Fibroblast of villous mesenchyme (primary cell): ENCODE results near the gene PTPRN2. TPM values are rescaled to one million over a fixed set of nuclear protein-coding genes. Genes with fewer than 3 reads are reported as not detected.
"Not testable (repeated sequence)": the region's sequence is repeated elsewhere in the genome, so short reads cannot be mapped to it uniquely, and the experiment has no call there.

ENCODE experiments used
- DNase-seq: peaks from one replicate; pipeline ENCODE4 v3.0.0-alpha.2; 2010; ENCODE audit warnings: low read depth
- H3K4me3 ChIP-seq: 2 replicates; pipeline ENCODE4 v1.5.1; 2011; ENCODE audit warnings: low read depth, mild to moderate bottlenecking, low read length
- total RNA-seq: library from RNA; depleted of rRNA; stranded (reverse); fragments of >200 nt; gene quantifications from 2 replicates; pipeline ENCODE4 v1.2.3, GENCODE V29; 2012
- TF ChIP-seq, protein P1 (sequence below): IDR thresholded peaks from 2 replicates; pipeline ENCODE4 v1.5.1; 2012; ENCODE audit warnings: low read depth, mild to moderate bottlenecking, low read length; ENCODE audit not compliant: insufficient read depth

Gene PTPRN2
- total RNA-seq, 1 donor = not detected

DNA sequence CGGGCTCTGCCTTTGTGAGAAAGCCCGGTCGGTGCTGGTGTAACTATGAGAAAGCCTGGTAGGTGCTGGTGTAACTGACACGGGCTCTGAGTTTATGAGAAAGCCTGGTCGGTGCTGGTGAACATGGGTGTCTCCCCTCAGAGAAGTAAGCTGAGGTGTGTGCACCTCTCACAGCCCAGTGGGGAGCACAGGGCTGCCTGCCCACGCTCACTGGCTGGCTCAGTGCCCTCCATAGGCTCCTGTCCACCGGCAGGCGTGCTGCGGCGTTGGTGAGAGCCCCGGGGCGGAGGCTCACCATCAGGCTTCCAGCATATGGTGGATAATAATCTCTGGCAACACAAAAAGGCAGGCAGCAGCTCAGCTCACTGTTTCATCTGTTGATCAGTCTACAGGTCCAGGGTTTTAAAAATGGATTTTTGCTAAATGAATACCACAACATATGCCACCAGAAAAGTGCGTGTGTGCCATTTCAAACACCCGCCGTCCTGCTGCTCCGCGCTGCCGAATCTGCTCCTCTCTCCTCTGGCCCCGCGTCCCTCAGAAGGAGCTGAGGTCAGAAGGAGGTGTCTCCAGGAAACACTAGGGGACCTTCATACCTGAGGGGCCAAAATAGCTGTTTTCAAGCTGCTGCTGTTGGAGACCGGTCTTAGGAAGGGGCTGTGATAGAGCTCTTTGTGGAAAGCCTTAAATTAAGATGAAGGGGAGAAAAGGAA, 885.2 kb downstream of the PTPRN2 start:
- no peak overlapping the region for H3K4me3 ChIP-seq
- DNase-seq = no peak
- TF ChIP-seq, protein P1, sequence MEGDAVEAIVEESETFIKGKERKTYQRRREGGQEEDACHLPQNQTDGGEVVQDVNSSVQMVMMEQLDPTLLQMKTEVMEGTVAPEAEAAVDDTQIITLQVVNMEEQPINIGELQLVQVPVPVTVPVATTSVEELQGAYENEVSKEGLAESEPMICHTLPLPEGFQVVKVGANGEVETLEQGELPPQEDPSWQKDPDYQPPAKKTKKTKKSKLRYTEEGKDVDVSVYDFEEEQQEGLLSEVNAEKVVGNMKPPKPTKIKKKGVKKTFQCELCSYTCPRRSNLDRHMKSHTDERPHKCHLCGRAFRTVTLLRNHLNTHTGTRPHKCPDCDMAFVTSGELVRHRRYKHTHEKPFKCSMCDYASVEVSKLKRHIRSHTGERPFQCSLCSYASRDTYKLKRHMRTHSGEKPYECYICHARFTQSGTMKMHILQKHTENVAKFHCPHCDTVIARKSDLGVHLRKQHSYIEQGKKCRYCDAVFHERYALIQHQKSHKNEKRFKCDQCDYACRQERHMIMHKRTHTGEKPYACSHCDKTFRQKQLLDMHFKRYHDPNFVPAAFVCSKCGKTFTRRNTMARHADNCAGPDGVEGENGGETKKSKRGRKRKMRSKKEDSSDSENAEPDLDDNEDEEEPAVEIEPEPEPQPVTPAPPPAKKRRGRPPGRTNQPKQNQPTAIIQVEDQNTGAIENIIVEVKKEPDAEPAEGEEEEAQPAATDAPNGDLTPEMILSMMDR = no peak

DNA sequence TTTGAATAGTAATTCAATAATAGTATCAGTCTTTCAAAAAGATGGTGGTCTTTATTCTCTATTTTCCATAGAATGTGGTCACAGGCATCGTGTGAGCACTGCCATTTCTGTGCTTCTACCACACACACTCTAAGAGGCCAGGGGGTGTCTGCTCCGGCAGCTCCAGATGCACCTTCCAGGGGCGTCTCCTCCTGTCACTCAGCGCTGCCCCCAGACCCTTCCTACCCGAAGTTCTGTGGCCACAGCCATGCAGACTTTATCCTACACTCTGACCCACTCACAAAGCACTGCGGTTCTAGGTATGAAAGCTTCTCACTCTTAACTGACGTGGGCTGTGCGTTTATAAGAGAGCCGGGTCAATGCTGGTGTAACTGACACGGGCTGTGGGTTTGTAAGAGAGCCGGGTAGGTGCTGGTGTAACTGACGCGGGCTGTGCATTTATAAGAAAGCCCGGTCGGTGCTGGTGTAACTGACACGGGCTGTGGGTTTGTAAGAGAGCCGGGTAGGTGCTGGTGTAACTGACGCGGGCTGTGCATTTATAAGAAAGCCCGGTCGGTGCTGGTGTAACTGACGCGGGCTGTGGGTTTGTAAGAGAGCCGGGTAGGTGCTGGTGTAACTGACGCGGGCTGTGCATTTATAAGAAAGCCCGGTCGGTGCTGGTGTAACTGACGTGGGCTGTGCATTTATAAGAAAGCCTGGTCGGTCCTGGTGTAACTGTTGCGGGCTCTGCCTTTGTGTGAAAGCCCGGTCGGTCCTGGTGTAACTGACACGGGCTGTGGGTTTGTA, 886.0 kb downstream of the PTPRN2 start:
- not testable (repeated sequence) for H3K4me3 ChIP-seq, DNase-seq

DNA sequence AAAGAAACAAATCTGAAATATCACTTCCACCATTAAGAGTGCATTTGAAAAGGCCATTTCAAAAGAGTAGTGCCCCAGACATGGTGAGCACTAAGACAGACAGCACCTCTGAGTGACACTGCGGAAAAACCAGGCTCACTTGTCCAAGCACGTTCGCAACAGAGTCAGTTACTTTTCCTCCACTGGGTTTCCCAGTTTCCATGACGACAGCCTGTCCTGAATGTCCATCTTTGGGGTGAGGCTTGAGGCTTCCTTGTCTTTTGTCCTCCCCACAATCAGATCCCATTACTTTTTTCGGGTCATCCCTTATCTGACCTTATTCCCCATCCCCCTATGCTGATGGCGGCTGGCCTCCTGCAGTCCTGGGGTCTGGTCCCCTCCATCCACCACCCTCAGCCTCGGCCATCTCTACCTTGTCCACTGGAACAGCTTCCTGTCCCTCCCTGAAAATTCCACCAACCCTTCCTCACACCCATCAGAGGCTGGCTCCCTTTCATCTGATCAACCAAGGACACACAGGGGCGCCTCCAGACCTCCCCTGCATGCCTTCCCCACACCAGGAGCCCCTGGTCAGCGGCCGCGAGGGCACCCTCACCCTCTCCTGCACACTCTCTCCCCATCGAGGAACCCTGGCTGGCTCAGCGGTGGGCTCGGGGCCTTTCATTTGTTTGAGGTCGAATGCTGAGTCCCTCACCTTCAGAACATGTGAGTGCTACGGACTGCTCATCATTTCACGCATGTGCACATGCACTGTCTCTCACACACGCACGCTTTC, 887.2 kb downstream of the PTPRN2 start:
- TF ChIP-seq, protein P1 = no peak
- DNase-seq = no peak

DNA sequence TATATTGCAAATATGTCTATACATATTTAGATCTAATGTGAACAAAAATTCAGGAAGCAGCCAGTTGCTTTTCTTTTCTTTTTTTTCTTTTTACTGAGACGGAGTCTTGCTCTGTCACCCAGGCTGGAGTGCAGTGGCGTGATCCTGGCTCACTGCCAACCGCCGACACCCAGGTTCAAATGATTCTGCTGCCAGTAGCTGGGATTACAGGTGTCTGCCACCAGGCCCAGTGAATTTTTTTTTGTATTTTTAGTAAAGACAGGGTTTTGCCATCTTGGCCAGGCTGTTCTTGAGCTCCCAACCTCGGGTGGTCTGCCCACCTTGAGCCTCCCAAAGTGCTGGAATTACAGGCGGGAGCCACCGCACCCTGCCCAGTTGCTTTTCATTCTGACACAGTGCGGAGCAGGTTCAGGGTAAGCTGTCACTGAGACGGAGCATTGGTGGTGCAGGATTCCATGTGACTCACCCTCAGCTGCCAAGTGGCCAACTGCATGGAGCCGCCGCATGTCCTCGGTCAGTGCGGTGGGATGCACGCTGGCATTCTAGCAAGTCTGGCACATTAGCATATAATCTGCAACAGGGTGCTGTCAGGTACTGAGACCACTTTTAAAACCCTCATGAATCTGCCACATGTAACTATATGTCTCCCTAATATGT, 888.1 kb downstream of the PTPRN2 start:
- no peak overlapping the region for H3K4me3 ChIP-seq
- no peak for DNase-seq
- TF ChIP-seq, protein P1 = no peak

More for the DNA sequence above, 887.2 kb downstream of the PTPRN2 start:
- no peak overlapping the region for H3K4me3 ChIP-seq

DNA sequence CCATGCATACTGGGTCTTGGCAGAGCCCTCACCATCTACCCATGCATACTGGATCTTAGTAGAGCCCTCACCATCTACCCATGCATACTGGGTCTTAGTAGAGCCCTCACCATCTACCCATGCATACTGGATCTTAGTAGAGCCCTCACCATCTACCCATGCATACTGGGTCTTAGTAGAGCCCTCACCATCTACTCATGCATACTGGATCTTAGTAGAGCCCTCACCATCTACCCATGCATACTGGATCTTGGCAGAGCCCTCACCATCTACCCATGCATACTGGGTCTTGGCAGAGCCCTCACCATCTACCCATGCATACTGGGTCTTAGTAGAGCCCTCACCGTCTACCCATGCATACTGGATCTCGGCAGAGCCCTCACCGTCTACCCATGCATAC, 890.3 kb downstream of the PTPRN2 start:
- H3K4me3 ChIP-seq, DNase-seq: not testable (repeated sequence)

DNA sequence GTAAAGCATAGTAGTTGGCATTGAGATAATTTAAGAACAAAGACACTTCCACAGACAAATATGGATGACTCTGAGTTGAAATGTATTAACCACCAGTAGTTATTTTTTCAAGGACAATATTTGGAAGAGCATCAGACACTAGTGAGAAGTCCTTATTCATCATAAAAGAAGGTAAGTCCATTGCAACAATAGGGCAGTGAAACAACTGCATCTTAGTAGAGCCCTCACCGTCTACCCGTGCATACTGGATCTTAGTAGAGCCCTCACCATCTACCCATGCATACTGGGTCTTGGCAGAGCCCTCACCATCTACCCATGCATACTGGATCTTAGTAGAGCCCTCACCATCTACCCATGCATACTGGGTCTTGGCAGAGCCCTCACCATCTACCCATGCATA, 892.0 kb downstream of the PTPRN2 start:
- not testable (repeated sequence) for H3K4me3 ChIP-seq, DNase-seq

DNA sequence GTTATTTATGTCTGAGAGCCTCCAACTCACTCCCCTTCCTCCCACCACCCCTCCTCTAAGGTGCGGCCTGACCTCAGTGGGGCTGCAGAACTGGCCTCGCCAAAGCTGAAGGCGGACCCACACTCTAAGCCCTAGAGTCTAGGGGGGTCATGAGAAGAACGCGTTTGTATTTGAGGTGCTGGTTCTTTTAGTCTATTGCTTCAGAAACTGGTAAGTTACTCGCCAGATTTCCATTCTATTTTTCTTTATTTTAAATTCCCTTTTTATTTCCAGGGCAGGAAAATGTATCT, 893.3 kb downstream of the PTPRN2 start:
- TF ChIP-seq, protein P1 = no peak
- H3K4me3 ChIP-seq = no peak overlapping the region
- no peak for DNase-seq
